Hepatocyte (in vitro differentiated cells): ENCODE measurements around the gene WDR91. TPM values are rescaled to one million over a fixed set of nuclear protein-coding genes. Genes with fewer than 3 reads are reported as not detected.

Experiments used
- DNase-seq: peaks from one replicate; pipeline ENCODE4 v3.0.0-alpha.2; 2016; ENCODE audit warnings: low spot score
- H2AFZ ChIP-seq: fragments of 200-600 bp; sonication (generic); 2 replicates; pipeline ENCODE4 v1.6.0; 2016; ENCODE audit warnings: antibody characterized with exemption, mild to moderate bottlenecking
- H3K27ac ChIP-seq: fragments of 200-600 bp; sonication (generic); 2 replicates; pipeline ENCODE4 v1.5.1; 2016; ENCODE audit warnings: mild to moderate bottlenecking
- H3K27me3 ChIP-seq: fragments of 200-600 bp; sonication (generic); 2 replicates; pipeline ENCODE4 v1.6.1; 2016
- H3K36me3 ChIP-seq: fragments of 200-600 bp; sonication (generic); replicated peaks from 2 replicates; pipeline ENCODE4 v1.5.1; 2016; ENCODE audit warnings: low read depth; ENCODE audit not compliant: insufficient read depth
- H3K4me1 ChIP-seq: fragments of 200-600 bp; sonication (generic); 2 replicates; pipeline ENCODE4 v1.5.1; 2016; ENCODE audit warnings: mild to moderate bottlenecking, moderate library complexity; ENCODE audit not compliant: insufficient read depth
- H3K4me2 ChIP-seq: fragments of 200-600 bp; sonication (generic); 2 replicates; pipeline ENCODE4 v1.6.0; 2016
- H3K4me3 ChIP-seq: fragments of 200-600 bp; sonication (generic); 2 replicates; pipeline ENCODE4 v1.5.1; 2016; ENCODE audit warnings: mild to moderate bottlenecking
- H3K79me2 ChIP-seq: fragments of 200-600 bp; sonication (generic); 2 replicates; pipeline ENCODE4 v1.6.0; 2017; ENCODE audit warnings: mild to moderate bottlenecking
- H3K9me2 ChIP-seq: fragments of 200-600 bp; sonication (generic); replicated peaks from 2 replicates; pipeline ENCODE4 v1.6.0; 2017; ENCODE audit warnings: mild to moderate bottlenecking; ENCODE audit not compliant: insufficient read depth
- H3K9me3 ChIP-seq: fragments of 200-600 bp; sonication (generic); 2 replicates; pipeline ENCODE4 v1.5.1; 2016; ENCODE audit warnings: low read depth, mild to moderate bottlenecking
- H4K20me1 ChIP-seq: fragments of 200-600 bp; sonication (generic); 2 replicates; pipeline ENCODE4 v1.6.0; 2016; ENCODE audit warnings: mild to moderate bottlenecking; ENCODE audit not compliant: insufficient read depth, poor library complexity, severe bottlenecking
- CTCF ChIP-seq: fragments of 200-600 bp; sonication (generic); IDR thresholded peaks from 2 replicates; pipeline ENCODE4 v1.5.1; 2016; ENCODE audit warnings: antibody characterized with exemption, mild to moderate bottlenecking; ENCODE audit not compliant: poor library complexity
- EZH2 ChIP-seq: fragments of 200-600 bp; sonication (generic); IDR thresholded peaks from 2 replicates; pipeline ENCODE4 v1.6.1; 2016; ENCODE audit warnings: antibody characterized with exemption, mild to moderate bottlenecking, borderline replicate concordance
- EZH2phosphoT487 ChIP-seq: fragments of 200-600 bp; sonication (generic); IDR thresholded peaks from one replicate; pipeline ENCODE4 v1.6.1; 2018; ENCODE audit warnings: antibody characterized with exemption, mild to moderate bottlenecking, low read depth, moderate library complexity; ENCODE audit not compliant: unreplicated experiment, severe bottlenecking
- WGBS: methylation state at CpG from one replicate; pipeline ENCODE4 v1.1.6; 2016; ENCODE audit warnings: low lambda C conversion rate; ENCODE audit errors: missing lambda C conversion rate; 5-methylcytosine and 5-hydroxymethylcytosine counted together
- polyA plus RNA-seq: library from polyadenylated mRNA; unstranded; fragments of >200 nt; fragmentation: Nextera tagmentation; extraction: Ambion mirVana; gene quantifications from 2 replicates; pipeline ENCODE4 v1.2.1, GENCODE V29; 2016
- total RNA-seq: library from RNA; depleted of rRNA; stranded (reverse); fragments of >200 nt; gene quantifications from 2 replicates; pipeline ENCODE4 v1.2.3, GENCODE V29; 2014

The WDR91 gene
- total and polyA plus RNA-seq, 2 experiments from 2014 or later, result 8.0 to 8.2 TPM

- H2AFZ ChIP-seq, result no peak overlapping the region
- H3K79me2 ChIP-seq, result no peaks in the 10 kb centered on the region
- H3K4me3 ChIP-seq, result no peak overlapping the region
- no peaks in the 10 kb centered on the region for H3K9me2 ChIP-seq
- 95% methylated on average over 12 of the region's 12 CpGs for WGBS
- H4K20me1 ChIP-seq, result no peaks in the 10 kb centered on the region
- H3K4me2 ChIP-seq, result no peak overlapping the region
- TF ChIP-seq EZH2phosphoT487 (no peak), EZH2 (no peak), CTCF (no peak)
- H3K4me1 ChIP-seq, result no peaks in the 10 kb centered on the region
- H3K27ac ChIP-seq, result no peak overlapping the region
- no peaks in the 10 kb centered on the region for H3K27me3 ChIP-seq
- H3K9me3 ChIP-seq, result no peaks in the 10 kb centered on the region
- no peaks in the 10 kb centered on the region for H3K36me3 ChIP-seq
- no peak for DNase-seq
Observed at GRCh38 chr7:135194494-135195095, 16.7 kb downstream of the WDR91 start.

GRCh38 chr7:135193615-135194081, 17.7 kb downstream of the WDR91 start:
- 81% methylated on average over 8 of the region's 10 CpGs for WGBS
- no peaks in the 10 kb centered on the region for H4K20me1 ChIP-seq
- no peaks in the 10 kb centered on the region for H3K79me2 ChIP-seq
- no peaks in the 10 kb centered on the region for H3K9me3 ChIP-seq
- H3K27ac ChIP-seq, result no peak overlapping the region
- no peaks in the 10 kb centered on the region for H3K4me1 ChIP-seq
- H3K4me3 ChIP-seq, result no peak overlapping the region
- H3K4me2 ChIP-seq, result no peak overlapping the region
- DNase-seq, result no peak
- no peaks in the 10 kb centered on the region for H3K36me3 ChIP-seq
- H3K9me2 ChIP-seq, result no peaks in the 10 kb centered on the region
- no peak for TF ChIP-seq CTCF
- TF ChIP-seq EZH2phosphoT487, result no peak
- no peak for TF ChIP-seq EZH2
- no peak overlapping the region for H2AFZ ChIP-seq
- no peaks in the 10 kb centered on the region for H3K27me3 ChIP-seq

- H3K9me3 ChIP-seq, result no peaks in the 10 kb centered on the region
- no peaks in the 10 kb centered on the region for H3K36me3 ChIP-seq
- no peak for TF ChIP-seq EZH2phosphoT487
- TF ChIP-seq CTCF, result no peak
- no peak for TF ChIP-seq EZH2
- DNase-seq, result no peak
- H2AFZ ChIP-seq, result no peak overlapping the region
- 95% methylated on average over 11 of the region's 11 CpGs for WGBS
- no peaks in the 10 kb centered on the region for H3K9me2 ChIP-seq
- H3K27me3 ChIP-seq, result no peaks in the 10 kb centered on the region
- H3K79me2 ChIP-seq, result no peaks in the 10 kb centered on the region
- no peaks in the 10 kb centered on the region for H3K4me1 ChIP-seq
- no peak overlapping the region for H3K4me3 ChIP-seq
- no peak overlapping the region for H3K27ac ChIP-seq
- H4K20me1 ChIP-seq, result no peaks in the 10 kb centered on the region
- H3K4me2 ChIP-seq, result no peak overlapping the region
Observed at GRCh38 chr7:135192914-135193536, 18.3 kb downstream of the WDR91 start.

- Histone ChIP-seq H3K4me3 (no peak overlapping the region), H3K79me2 (no peaks in the 10 kb centered on the region), H3K36me3 (no peaks in the 10 kb centered on the region), H3K27me3 (no peaks in the 10 kb centered on the region), H3K9me3 (no peaks in the 10 kb centered on the region), H3K9me2 (no peaks in the 10 kb centered on the region), H4K20me1 (no peaks in the 10 kb centered on the region), H3K4me1 (no peaks in the 10 kb centered on the region), H3K27ac (no peak overlapping the region), H3K4me2 (no peak overlapping the region), H2AFZ (no peak overlapping the region)
- TF ChIP-seq EZH2phosphoT487 (no peak), EZH2 (no peak), CTCF (no peak)
- no peak for DNase-seq
Observed at GRCh38 chr7:135190703-135191102, 20.6 kb downstream of the WDR91 start.
